Fibroblast of skin of abdomen (primary cell): ENCODE results near the gene KIF6.
"Not testable (repeated sequence)": the region's sequence is repeated elsewhere in the genome, so short reads cannot be mapped to it uniquely, and the experiment has no call there.

Experiments used
- DNase-seq: peaks from one replicate; pipeline ENCODE4 v3.0.0-alpha.2; 2013

Gene KIF6

DNA sequence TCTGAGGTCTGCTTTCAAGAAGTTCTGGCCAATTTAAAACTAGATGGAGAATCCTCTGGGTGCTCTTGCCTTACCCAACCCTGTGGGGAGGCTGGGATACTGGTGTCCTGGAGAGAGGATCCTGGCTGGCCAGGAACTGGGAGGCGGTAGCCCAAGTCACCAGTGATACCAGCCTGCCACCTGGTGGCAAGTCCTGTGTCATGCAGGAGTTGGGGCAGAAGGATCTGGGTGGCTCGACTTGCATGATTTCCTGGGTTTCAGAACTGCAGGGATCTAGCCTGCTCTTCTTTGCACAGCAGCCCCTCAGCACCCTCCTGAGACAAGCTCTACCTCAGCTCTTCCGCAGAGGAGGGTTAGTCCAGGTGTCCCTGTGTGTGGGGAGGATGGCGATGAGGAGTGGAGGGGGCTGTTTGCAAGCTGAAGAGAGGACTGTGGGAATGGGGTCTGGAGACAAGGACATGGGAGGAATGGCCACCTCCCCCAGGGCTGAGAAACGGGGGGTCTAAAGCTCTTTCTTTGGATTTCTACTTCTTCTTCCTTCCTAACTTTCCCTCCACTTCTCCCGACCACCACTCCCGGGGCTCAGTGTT is 415.2 kb downstream of the KIF6 start:
- peak; percentile 48 for DNase-seq

DNA sequence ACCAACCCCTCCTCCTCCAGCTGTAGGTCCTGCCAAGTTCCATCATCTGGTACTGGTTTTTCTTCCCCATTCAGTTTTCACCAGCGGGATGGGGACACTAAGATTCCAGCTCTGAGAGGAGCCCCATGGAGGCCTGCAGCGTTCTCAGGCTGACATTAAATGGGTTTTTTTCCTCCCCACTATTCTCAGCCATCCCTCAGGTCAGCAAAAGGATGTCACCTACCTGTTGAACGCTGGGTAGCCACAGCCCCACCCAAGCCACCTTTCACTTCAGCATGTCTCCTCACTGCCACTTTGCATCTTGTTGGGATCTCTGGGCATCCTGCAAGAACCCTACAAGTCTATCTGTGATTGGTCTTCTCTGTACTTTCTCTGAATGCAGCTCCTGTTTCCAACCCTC is 417.7 kb downstream of the KIF6 start:
- DNase-seq, result no peak

DNA sequence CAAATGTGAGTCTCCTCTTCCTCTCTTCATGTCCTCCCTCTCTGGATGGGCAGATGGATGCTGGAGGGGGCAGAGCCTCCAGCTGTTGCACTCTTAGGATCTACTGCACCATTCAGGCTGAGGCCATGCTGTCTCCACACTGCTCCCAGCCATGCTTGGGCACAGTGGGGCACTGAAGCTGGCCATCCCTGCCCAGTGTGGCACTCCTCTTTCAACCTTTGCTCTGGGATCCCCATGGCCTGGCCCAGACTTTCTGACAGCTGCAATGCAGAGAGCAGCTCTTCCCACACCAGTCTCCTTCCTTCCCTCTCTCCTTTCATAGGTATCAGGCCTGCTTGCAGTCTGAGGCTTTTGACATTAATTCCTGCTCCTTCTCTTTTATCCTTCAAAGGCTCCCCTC is 420.3 kb downstream of the KIF6 start:
- no peak for DNase-seq

DNA sequence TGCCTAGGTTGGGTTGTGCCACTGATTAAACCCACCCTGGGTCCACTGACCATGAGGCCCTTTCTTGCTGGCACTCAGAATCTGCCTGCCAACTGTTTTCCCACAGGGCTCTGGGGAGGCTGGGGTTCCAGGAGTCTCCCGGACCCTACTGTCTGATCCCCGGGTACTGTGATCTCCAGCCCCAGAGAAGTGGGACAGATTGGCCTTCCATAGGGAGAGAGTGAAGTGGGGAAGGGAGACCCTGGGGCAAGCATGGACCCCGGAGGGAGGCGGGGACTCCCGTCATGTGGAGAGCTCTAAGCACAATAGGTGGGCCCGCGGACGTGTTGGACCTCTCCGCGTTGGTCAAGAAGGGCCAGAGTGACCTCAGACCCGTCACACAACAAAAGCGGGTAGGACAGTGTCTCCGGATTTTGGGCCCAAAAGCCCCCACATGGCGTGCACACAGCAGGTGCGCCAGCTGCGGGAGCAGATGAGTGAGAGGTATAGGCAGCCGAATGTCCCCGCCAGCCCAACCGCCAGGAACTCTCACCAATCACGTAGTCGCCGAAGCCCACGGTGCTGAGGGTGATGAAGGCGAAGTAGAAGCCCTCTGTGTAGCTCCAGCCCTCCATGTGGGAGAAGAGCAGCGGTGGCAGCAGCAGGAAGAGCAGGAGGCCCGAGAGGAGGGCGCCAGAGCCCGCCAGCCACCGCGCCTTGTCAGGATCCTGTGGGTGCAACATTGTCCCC is 421.6 kb downstream of the KIF6 start:
- no peak for DNase-seq

DNA sequence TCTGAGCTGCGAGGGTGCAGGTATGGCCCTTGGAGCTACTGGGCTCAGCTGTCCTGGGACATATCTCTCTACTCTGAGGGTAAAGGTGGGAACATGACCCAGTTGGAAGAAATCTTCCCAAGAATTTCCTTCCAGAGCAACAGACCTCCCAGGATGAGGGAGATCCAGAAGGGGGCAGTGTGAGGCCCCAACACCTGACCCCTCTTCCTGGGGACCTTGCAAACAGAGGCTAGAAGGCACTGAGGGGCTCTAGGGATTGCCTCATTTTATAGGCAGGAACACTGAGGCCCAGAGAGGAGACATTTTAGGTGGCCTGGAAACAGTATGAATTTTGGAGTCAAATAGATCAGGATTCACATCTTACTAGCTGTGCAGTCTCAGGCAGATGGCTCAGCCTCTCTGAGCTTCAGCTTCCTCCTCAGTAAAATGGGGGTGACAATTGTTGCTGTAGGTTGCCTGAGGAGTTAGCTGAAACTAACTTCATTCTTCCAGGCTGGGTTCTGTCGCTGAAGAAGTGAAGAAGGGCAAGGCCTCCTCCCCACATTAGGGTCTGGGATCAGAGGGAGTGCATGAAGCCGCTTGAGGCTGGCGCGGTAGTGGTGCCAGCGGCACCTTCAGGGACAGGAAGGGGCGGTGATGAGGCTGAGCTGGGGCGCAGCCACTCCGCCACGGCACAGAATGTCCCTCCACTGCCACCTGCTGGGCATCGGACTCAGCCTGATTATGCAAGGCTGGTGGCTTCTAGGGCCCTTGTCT is 422.4 kb downstream of the KIF6 start:
- DNase-seq, result peak; percentile 57

DNA sequence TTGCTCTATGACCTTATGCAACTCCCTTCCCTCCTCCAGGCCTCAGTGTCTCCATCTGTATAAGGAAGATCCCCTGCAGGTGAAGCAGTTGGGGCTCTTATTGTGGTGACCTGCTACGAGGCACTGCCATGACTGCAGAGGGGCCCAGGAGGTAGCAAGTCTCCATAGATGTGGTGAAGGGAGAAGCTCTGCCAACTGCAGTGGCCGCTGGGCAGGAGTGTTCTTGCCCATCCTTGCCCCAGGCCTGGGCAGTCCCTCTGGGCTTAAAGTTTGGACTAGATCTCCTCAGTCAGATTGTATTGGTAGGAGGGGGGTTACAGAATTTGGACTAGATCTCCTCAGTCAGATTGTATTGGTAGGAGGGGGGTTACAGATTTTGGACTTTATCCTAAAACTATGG is 423.2 kb downstream of the KIF6 start:
- DNase-seq, result no peak

DNA sequence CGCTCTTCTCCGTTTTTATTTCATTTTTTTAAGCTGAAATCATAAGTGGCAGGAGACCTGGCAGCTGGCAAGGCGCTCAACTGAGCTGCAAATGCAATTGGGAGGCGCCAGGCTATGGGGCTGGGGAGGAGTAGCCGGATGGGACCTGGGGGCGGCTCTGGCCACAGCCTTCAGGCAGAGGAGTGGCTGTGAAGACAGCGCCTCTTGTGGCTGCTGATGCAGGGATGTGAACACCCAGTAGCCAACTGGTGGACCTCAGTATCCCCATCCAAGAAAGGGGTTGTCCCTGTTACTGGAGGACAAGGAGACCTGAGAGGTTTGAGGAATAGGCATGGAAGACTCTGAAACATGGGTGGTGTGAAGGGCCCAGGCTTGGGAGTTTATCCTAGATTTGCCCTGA is 423.6 kb downstream of the KIF6 start:
- no peak for DNase-seq

DNA sequence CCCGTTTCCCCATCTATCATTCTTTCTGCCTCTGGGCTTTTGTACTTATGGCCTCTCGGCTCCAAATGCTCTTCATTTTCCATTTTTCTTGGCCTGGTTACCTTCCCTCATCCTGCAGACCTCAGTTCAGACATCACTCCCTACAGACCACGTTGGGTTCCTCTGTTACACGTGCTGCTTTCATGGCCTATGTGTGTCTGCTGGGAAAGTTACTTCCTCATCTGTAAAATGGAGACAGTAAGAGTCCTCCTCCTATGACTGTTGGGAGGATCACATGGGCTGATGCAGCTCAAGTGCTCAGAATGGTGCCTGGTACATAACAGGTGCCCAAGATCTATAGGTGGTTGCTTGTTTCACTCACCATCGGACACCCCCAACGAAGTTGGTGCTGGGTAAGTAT is 424.5 kb downstream of the KIF6 start:
- DNase-seq, result no peak

DNA sequence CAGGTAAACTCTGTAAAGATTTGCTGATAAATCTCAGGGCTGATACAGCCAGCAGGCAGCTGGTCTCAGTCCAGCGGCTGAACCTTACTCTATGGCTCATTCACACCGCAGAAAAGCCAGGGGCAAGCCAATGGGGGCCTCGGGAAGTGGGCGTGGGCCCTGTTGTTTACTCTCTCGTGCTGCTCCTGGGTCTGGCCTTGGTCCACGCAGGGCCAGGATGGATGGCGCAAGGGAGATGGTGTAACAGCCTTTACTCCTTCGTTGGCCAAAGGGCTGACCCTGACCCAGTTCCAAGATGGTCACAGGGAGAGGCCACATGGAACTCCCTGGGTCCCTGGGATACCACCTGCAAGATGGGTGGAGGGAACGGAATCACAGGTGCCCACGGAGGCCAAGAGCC is 427.1 kb downstream of the KIF6 start:
- no peak for DNase-seq

DNA sequence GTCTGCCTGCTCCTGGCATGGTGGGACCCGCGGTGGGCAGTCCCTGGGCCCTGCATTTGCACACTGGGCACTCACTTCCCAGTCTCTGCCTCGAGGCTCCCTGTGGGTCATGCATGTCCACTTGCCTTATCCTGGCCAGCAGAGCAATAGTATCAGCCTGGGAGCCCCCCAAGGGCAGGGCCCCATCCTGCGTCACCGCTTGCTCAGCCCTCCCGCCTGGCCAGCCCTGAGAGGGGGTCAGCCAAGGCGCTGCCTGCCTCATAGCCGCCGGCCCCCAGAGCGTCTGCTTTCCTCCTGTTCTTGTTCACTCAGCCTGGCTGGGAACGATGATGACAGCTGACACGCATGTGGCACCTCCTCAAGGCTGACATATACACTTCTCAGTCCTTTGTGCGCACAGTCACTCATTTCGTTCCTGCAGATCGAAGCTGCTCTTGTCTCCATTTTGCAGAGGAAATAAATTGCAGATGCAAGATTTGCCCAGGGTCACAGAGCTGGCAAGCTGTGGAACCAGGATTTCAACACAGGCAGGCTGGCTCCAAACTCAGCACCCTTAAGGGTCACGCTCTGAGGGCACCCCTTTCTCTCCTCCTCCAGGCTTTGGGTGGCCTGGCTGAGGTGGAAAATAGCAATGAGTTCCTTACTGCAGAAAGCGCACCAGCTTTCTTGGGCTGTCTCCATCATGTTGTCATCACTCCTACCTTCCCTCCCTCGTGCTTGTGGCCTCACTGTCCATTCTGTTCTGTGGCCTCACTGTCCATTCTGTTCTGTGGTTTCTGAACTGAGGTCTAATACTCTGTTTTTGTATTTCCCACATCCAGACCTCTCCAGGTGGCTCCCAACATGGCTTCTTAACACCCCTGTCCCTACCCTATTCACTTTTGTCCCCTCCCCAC is 428.2 kb downstream of the KIF6 start:
- no peak for DNase-seq

DNA sequence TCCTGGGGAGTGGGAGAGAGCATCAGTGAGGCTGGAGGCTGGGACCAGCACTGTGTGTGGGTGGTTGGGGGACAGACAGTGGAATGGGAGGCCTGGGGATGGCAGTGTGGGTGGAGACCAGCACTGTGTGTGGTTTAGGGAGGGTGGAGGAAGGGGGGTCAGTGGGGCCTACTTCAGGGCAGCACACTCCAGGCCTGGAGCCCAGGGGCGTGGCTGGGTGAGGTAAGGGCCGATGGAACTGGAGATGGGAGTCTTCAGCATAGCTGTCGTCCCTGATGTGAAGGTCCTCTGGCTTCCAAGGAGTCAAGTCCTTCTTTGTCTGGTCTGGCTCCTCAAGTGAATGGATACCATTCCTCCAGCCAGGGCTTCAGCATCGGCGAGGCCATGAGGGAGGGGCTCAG is 429.6 kb downstream of the KIF6 start:
- DNase-seq, result no peak

DNA sequence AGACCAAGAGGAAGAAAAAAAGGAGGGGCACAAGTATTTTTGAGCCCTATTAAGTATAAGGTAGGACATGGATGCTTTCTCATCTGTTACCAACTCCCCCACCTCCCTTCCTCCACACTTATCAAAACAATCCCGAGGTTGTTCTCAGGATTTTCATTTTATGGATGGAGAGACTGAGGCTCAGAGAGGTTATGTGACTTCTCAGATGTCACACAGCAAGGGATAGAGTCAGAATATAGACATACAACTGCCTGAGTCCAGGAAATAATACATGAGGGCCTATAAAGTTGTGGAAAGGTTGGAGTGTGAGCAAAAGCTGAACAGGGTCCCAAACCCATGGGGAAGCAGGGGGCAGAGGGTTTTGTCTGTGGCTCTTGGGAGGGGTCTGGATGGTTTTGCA is 430.3 kb downstream of the KIF6 start:
- DNase-seq, result no peak

DNA sequence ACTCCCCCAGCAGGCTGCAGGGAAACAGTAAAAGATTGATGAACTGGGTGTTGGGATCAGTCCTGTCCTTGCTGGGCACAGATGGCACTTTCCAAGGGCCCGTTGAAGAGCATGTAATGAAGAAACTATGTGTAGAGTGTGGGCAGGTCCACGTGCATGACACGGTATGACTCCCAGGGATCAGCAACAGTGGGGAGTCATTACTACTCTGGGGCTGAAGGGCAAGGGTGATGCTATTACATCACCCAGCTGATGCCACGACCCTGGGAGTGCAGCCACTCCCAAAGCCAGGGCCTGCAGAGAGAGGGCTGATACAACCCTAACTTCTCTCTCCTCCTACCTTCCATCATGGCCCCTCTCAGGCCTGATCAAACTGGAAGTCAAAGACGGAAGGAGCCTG is 431.1 kb downstream of the KIF6 start:
- DNase-seq, result no peak

DNA sequence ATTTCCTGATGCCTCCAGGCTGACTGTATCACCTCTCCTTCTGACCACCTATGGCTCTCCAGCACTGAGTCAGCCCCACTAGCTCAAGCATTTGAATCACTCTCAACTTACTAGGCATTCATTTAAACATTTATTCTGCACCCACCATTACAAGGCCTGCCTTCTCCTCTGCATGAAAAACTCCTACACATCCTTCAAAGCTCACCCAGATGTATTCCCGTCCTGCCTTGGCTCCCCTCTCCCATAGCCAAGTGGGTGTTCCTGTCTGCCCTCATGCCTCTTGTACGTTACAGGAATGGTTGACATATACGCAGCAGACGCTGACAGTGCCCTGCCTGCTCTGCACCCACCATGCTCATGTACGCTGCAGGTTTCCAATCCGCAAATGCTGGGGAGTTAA is 432.6 kb downstream of the KIF6 start:
- no peak for DNase-seq

DNA sequence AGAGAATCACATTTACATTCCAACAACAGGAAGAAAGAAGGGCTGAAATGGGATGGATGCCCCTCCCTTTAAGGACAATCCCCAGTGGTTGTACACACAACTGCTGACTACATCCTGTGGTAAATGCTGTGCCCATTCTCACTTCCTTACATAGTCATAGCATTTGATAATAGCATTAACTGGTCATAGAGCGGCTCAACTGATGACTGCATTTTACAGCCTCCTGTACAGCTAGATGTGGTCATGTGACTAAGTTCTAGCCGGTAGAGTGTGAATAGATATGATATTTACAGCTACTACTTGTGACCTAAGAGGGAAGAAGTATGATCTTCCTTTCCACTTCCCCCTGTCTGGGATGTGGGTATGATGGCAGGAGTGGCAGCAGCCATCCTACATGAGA is 435.7 kb downstream of the KIF6 start:
- no peak for DNase-seq

DNA sequence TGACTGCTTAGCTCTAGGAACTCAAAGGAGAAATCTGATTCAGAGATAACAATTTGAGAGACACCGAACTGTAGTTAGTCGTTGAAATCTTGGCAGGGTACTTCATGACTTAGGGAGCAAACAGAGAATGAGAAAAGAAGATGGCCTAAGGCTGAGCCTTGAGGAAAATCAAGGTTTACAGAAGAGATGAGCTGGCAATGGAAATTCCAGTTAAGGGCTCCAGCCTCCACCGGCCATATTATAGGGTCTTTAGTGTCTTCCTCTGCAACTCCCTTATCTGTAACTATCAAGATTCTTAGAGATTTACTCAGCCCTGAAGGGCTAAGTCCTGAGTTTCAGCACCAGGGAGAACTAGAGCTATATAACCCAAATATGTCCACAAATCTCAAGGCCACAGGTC is 437.6 kb downstream of the KIF6 start:
- no peak for DNase-seq

DNA sequence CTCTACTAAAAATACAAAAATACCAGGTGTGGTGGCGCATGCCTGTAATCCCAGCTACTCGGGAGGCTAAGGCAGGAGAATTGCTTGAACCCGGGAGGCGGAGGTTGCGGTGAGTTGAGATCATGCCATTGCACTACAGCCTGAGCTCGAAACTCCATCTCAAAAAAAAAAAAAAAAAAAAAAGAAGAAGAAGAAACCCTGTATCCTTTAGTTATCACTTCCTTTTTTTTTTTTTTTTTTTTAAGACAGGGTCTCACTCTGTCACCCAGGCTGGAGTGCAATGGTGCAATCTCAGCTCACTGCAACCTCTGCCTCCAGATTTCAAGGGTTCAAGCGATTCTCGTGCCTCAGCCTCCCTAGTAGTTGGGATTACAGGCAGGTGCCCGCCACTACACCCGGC is 438.6 kb downstream of the KIF6 start:
- DNase-seq, result not testable (repeated sequence)

DNA sequence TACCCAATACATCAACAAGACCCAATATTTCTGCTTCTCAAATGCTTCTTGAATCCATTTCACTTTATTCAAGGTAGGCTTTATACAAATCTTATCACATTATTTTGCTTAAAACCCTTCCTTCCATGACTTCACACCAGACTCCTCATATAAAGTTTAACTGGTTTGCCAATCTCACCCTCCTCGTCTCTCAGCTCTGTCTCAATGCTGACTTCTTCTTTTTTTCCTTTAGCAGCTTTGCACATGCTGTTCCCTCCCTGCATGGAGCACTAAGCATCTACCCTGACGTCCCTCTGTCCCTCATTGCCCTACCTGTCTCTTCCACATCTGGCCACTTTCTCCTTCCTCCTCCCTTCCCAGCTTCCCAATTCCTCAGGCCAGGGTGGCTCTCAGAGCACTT is 442.4 kb downstream of the KIF6 start:
- no peak for DNase-seq

DNA sequence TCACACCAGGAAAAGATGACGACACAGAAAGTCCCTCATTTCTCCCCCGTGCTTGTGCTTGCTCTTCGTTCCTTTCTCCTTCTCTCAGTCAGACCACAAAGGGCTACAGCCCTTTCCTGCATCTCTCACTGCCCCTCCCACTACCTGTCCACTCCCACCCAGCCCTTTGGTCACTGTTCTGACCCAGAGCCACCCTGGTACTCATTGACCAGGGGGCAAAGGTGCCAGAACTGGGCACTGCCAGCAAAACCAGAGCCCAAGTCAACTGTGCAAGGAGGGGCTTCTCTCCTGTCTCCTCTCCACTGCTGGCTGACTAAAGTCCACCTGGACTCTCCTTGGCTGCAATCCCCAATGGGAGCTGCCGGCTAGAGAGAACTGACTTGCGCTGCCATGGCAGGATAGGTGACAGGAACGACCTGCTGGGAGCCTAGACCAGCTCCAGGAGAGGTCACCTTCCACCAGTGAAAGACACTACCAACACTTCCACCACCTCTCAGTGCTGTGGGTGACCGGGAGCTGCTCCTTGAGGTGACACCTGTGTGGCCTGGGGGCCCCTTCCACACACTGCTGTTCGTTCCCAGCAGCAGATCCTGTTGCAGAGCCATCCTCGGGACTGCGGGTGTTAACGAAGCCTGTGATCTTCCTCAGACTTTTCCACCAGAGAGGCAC is 443.8 kb downstream of the KIF6 start:
- no peak for DNase-seq

DNA sequence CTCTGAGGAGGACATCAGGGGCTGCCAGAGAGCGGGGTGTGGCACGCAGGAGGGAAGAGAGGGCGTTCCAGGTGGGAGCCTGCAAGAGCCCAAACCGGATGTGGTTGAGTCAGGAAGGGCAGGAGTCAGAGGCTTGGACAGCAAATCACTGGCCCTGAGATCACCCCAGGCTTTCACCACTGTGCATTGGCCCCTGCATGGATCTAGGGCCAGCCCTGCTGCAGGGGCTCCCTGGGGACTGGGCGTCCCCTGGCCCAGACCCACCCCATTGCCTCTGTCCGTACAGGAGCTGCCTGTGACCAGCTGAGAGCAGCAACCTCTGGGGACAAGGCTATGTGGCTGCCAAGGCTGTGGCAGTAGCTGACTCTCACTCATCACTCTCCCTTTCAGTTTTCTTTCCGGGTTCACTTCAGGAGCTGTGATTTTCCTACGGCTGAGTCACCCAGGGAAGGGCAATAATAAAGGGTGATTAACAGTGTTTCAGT is 444.9 kb downstream of the KIF6 start:
- no peak for DNase-seq
